SK-N-SH treated with all-trans-retinoic acid at 6 μM for 48 hours (cell line): ENCODE measurements around the gene PGC.

Experiments used
- ATAC-seq: fragments of 200-7000 bp; cut with Tn5 transposase; 3 replicates; pipeline ENCODE4 v1.9.1; 2020; ENCODE audit warnings: mild to moderate bottlenecking, moderate library complexity
- ARNTL ChIP-seq: fragments of 450-650 bp; formaldehyde crosslinking; IDR thresholded peaks from 2 replicates; pipeline ENCODE4 v1.5.0; 2020; ENCODE audit warnings: low read depth, mild to moderate bottlenecking, moderate library complexity, borderline replicate concordance
- BACH2 ChIP-seq: fragments of 250-450 bp; sonication (Bioruptor Pico); IDR thresholded peaks from 2 replicates; pipeline ENCODE4 v1.9.0; 2021; ENCODE audit warnings: mild to moderate bottlenecking, borderline replicate concordance
- CSDC2 ChIP-seq: fragments of 250-450 bp; sonication (Bioruptor Pico); IDR thresholded peaks from 2 replicates; pipeline ENCODE4 v1.5.0; 2020; ENCODE audit warnings: mild to moderate bottlenecking, moderate library complexity
- ESRRG ChIP-seq: fragments of 250-450 bp; sonication (Bioruptor Pico); IDR thresholded peaks from 2 replicates; pipeline ENCODE4 v1.6.1; 2021; ENCODE audit warnings: mild to moderate bottlenecking
- GLIS3 ChIP-seq: fragments of 250-450 bp; sonication (Bioruptor Pico); IDR thresholded peaks from 2 replicates; pipeline ENCODE4 v1.5.0; 2020; ENCODE audit warnings: mild to moderate bottlenecking, moderate library complexity
- ISL1 ChIP-seq: fragments of 250-450 bp; sonication (Bioruptor Pico); IDR thresholded peaks from 2 replicates; pipeline ENCODE4 v2.1.2; 2022; ENCODE audit warnings: mild to moderate bottlenecking, moderate library complexity
- OSR1 ChIP-seq: fragments of 250-450 bp; sonication (Bioruptor Pico); IDR thresholded peaks from 2 replicates; pipeline ENCODE4 v1.8.0; 2022; ENCODE audit warnings: moderate library complexity, mild to moderate bottlenecking, inconsistent platforms
- PATZ1 ChIP-seq: fragments of 250-450 bp; sonication (Bioruptor Pico); IDR thresholded peaks from 2 replicates; pipeline ENCODE4 v1.8.0; 2020; ENCODE audit warnings: mild to moderate bottlenecking, moderate library complexity, borderline replicate concordance
- POU6F1 ChIP-seq: fragments of 250-450 bp; sonication (Bioruptor Pico); IDR thresholded peaks from 2 replicates; pipeline ENCODE4 v1.8.0; 2021; ENCODE audit warnings: low read depth, mild to moderate bottlenecking, moderate library complexity, borderline replicate concordance
- PPARA ChIP-seq: fragments of 250-450 bp; sonication (Bioruptor Pico); IDR thresholded peaks from 2 replicates; pipeline ENCODE4 v1.5.0; 2020; ENCODE audit warnings: mild to moderate bottlenecking, borderline replicate concordance
- RARB ChIP-seq: fragments of 250-450 bp; sonication (Bioruptor Pico); IDR thresholded peaks from 2 replicates; pipeline ENCODE4 v1.8.0; 2021; ENCODE audit warnings: mild to moderate bottlenecking, moderate library complexity
- SNAI2 ChIP-seq: fragments of 250-450 bp; sonication (Bioruptor Pico); IDR thresholded peaks from 2 replicates; pipeline ENCODE4 v1.5.0; 2020; ENCODE audit warnings: mild to moderate bottlenecking, moderate library complexity
- TCF4 ChIP-seq: fragments of 250-450 bp; sonication (Bioruptor Pico); IDR thresholded peaks from 2 replicates; pipeline ENCODE4 v1.8.0; 2021; ENCODE audit warnings: mild to moderate bottlenecking, moderate library complexity, borderline replicate concordance
- TOX ChIP-seq: fragments of 250-450 bp; sonication (Bioruptor Pico); IDR thresholded peaks from 2 replicates; pipeline ENCODE4 v1.8.0; 2021; ENCODE audit warnings: mild to moderate bottlenecking, moderate library complexity, borderline replicate concordance
- TSHZ2 ChIP-seq: fragments of 250-450 bp; sonication (Bioruptor Pico); IDR thresholded peaks from 2 replicates; pipeline ENCODE4 v1.5.0; 2020; ENCODE audit warnings: mild to moderate bottlenecking, moderate library complexity
- ZFP3 ChIP-seq: fragments of 250-450 bp; sonication (Bioruptor Pico); IDR thresholded peaks from 2 replicates; pipeline ENCODE4 v1.5.0; 2020; ENCODE audit warnings: mild to moderate bottlenecking, moderate library complexity
- ZFP30 ChIP-seq: fragments of 450-650 bp; formaldehyde crosslinking; IDR thresholded peaks from 2 replicates; pipeline ENCODE4 v1.5.0; 2022; ENCODE audit warnings: mild to moderate bottlenecking, moderate library complexity
- ZNF565 ChIP-seq: fragments of 450-650 bp; formaldehyde crosslinking; conservative IDR thresholded peaks from 2 replicates; pipeline ENCODE4 v1.5.0; 2020; ENCODE audit warnings: low read depth, mild to moderate bottlenecking, moderate library complexity
- ZNF70 ChIP-seq: fragments of 450-650 bp; formaldehyde crosslinking; IDR thresholded peaks from 2 replicates; pipeline ENCODE4 v1.5.0; 2020; ENCODE audit warnings: mild to moderate bottlenecking, moderate library complexity
- ZNF8 ChIP-seq: fragments of 450-650 bp; formaldehyde crosslinking; IDR thresholded peaks from 2 replicates; pipeline ENCODE4 v1.5.0; 2020; ENCODE audit warnings: mild to moderate bottlenecking, moderate library complexity
- TF ChIP-seq, protein P1 (sequence below): fragments of 250-450 bp; sonication (Bioruptor Pico); IDR thresholded peaks from 2 replicates; pipeline ENCODE4 v1.5.1; 2020; ENCODE audit warnings: low read depth, mild to moderate bottlenecking, moderate library complexity

Gene PGC

GRCh38 chr6:41746107-41746506 lies 1.1 kb downstream of the PGC start:
- no peak for TF ChIP-seq CSDC2 (CRISPR knock-in tag)
- no peak for TF ChIP-seq ZFP3 (CRISPR knock-in tag)
- TF ChIP-seq ZNF8 (CRISPR knock-in tag): no peak
- TF ChIP-seq BACH2: no peak
- TF ChIP-seq ZNF565: no peak
- TF ChIP-seq TSHZ2 (CRISPR knock-in tag): no peak
- TF ChIP-seq PATZ1 (CRISPR knock-in tag): no peak
- no peak for TF ChIP-seq RARB (CRISPR knock-in tag)
- TF ChIP-seq SNAI2: no peak
- TF ChIP-seq OSR1 (CRISPR knock-in tag): no peak
- TF ChIP-seq, all 23 proteins: peak for 0
- ATAC-seq: no peak

GRCh38 chr6:41744236-41744787 lies 2.9 kb downstream of the PGC start:
- TF ChIP-seq ZFP30 (CRISPR knock-in tag): no peak
- no peak for TF ChIP-seq PATZ1 (CRISPR knock-in tag)
- TF ChIP-seq, protein P1, sequence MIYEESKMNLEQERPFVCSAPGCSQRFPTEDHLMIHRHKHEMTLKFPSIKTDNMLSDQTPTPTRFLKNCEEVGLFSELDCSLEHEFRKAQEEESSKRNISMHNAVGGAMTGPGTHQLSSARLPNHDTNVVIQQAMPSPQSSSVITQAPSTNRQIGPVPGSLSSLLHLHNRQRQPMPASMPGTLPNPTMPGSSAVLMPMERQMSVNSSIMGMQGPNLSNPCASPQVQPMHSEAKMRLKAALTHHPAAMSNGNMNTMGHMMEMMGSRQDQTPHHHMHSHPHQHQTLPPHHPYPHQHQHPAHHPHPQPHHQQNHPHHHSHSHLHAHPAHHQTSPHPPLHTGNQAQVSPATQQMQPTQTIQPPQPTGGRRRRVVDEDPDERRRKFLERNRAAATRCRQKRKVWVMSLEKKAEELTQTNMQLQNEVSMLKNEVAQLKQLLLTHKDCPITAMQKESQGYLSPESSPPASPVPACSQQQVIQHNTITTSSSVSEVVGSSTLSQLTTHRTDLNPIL (CRISPR knock-in tag): no peak
- TF ChIP-seq TCF4 (CRISPR knock-in tag): no peak
- no peak for TF ChIP-seq BACH2
- TF ChIP-seq ARNTL: no peak
- TF ChIP-seq ZNF70 (CRISPR knock-in tag): no peak
- TF ChIP-seq ZNF565: no peak
- no peak for TF ChIP-seq OSR1 (CRISPR knock-in tag)
- no peak for TF ChIP-seq PPARA
- no peak for TF ChIP-seq SNAI2
- TF ChIP-seq CSDC2 (CRISPR knock-in tag): no peak
- TF ChIP-seq TOX: no peak
- TF ChIP-seq RARB (CRISPR knock-in tag): no peak
- TF ChIP-seq ISL1 (CRISPR knock-in tag): no peak
- TF ChIP-seq ESRRG (CRISPR knock-in tag): no peak
- no peak for TF ChIP-seq ZNF8 (CRISPR knock-in tag)
- no peak for ATAC-seq

DNA sequence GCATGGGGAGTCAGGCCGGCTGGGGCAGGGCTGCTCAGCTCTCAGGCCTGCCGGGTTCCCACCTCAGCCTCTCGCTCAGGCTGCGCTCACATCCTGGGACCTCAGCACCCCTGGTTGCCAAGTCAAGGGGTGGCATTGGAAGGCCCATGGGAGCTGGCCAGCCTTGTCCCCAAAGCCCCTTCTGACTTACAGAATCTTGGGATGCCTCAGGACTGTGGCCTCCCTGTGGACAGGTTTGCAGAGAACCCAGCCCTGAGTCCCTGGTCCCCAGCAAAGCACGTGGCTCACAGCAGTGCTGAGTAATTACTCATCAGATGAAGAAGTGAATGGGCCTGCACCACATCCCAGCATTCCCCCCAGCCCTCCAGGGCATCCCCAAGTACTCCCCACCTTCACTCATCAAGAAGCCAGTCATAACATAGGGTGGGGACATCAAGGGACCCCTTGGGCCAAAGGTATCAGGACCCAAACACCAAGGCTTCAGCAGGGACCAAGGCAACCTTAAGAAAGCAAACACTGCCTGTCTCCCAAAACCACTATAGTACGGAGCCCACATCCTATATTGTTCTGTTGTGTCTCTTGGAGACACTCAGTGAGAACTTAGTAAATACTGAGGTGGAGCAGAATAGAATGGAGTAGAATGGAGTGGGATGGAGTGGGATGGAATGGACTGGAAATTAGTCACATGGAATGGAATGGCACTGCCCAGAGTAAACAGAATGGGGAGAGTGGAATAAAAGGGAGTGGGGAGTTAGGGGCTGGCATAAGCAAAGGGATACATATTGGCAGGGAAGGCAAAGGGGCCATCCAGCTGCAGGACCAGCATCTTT lies 3.6 kb downstream of the PGC start:
- no peak for ATAC-seq
- TF ChIP-seq TOX (no peak), TCF4 (CRISPR knock-in tag) (no peak), POU6F1 (no peak), ZNF8 (CRISPR knock-in tag) (no peak), GLIS3 (CRISPR knock-in tag) (no peak), TSHZ2 (CRISPR knock-in tag) (no peak), ARNTL (no peak), ISL1 (CRISPR knock-in tag) (no peak)
- TF ChIP-seq, protein P1 (CRISPR knock-in tag): no peak
